ENCODE measurements around the gene GRM3.

The GRM3 gene

DNA sequence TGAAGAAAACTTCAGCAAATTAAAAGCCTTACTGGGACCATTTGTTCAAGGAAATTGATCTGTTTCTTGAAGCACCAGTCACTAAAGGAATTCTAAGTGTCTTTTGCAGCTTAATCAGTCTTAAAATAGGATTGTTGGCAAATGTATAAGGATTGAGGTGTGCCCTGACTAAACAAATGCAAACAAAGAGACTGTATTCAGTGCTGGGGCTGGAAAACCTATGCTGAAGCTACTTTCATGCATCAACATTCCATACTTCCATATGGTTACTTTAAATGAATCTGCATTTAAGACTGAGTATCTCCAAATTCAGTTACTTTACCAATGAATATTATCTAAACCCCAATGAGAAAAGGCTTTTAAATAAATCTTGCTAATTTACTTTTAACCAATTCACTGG lies 232.4 kb downstream of the GRM3 start:
- H3K27me3 ChIP-seq (replicated peaks): no peaks in the 10 kb centered on the region
- DNase-seq: no peak
- in situ Hi-C loops (cut with HindIII; ENCODE audit: low pct_ligation_motif_present, low sequenced_read_pairs): no loop called here
- TF ChIP-seq, protein P1, sequence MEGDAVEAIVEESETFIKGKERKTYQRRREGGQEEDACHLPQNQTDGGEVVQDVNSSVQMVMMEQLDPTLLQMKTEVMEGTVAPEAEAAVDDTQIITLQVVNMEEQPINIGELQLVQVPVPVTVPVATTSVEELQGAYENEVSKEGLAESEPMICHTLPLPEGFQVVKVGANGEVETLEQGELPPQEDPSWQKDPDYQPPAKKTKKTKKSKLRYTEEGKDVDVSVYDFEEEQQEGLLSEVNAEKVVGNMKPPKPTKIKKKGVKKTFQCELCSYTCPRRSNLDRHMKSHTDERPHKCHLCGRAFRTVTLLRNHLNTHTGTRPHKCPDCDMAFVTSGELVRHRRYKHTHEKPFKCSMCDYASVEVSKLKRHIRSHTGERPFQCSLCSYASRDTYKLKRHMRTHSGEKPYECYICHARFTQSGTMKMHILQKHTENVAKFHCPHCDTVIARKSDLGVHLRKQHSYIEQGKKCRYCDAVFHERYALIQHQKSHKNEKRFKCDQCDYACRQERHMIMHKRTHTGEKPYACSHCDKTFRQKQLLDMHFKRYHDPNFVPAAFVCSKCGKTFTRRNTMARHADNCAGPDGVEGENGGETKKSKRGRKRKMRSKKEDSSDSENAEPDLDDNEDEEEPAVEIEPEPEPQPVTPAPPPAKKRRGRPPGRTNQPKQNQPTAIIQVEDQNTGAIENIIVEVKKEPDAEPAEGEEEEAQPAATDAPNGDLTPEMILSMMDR (IDR thresholded peaks at IDR 0.05; ENCODE audit: low read depth, low read length, missing control alignments): no peak
- no peaks in the 10 kb centered on the region for H3K36me3 ChIP-seq (replicated peaks)
- no peak overlapping the region for H3K27ac ChIP-seq
- no peak overlapping the region for H3K4me3 ChIP-seq (ENCODE audit: low read depth, low read length)

DNA sequence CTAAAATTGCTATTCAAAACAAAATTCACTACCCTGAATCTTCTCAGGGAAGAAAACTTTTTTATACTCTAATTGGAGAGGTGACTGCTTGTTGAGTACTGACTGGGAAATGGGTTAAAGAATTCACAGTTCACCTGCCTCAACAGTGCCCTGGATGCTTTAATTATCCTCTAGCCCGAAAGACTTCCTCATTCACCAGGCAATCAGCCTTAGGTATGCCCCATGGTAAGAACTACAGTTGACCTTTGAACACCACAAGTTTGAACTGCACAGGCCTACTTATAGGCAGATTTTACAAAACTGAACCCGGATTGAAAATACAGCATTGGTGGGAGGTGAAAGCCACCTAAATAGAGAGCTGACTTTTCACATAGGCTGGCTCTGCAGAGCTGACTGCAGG lies 240.4 kb downstream of the GRM3 start:
- no peaks in the 10 kb centered on the region for H3K36me3 ChIP-seq (replicated peaks)
- no peak for DNase-seq
- TF ChIP-seq, protein P1 (IDR thresholded peaks at IDR 0.05; ENCODE audit: low read depth, low read length, missing control alignments): no peak
- no peak overlapping the region for H3K4me3 ChIP-seq (ENCODE audit: low read depth, low read length)
- no peak overlapping the region for H3K27ac ChIP-seq
- in situ Hi-C loops (cut with HindIII; ENCODE audit: low pct_ligation_motif_present, low sequenced_read_pairs): no loop called here
- no peaks in the 10 kb centered on the region for H3K27me3 ChIP-seq (replicated peaks)

DNA sequence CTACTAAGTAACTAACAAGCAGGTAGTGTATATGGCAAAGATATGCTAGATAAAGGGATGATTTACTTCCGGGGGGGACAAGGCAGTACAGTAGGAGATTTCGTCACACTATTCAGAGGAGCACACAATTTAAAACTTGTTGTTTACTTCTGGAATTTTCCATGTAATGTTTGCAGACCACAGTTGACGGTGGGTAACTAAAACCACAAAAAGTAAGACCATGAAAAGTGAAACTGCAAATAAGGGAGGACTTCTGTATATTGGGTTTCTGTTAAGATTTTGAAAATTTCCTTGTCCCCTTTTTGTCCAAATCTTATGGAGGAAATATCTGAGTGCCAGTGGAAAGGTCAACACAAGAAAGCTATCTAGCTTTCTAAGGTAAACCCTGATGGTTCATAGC lies 245.8 kb downstream of the GRM3 start:
- DNase-seq: no peak
- no peak overlapping the region for H3K4me3 ChIP-seq (ENCODE audit: low read depth, low read length)
- no peaks in the 10 kb centered on the region for H3K27me3 ChIP-seq (replicated peaks)
- no peak overlapping the region for H3K27ac ChIP-seq
- TF ChIP-seq, protein P1 (IDR thresholded peaks at IDR 0.05; ENCODE audit: low read depth, low read length, missing control alignments): no peak
- no peaks in the 10 kb centered on the region for H3K36me3 ChIP-seq (replicated peaks)
- in situ Hi-C loops (cut with HindIII; ENCODE audit: low pct_ligation_motif_present, low sequenced_read_pairs): no loop called here

GRCh38 chr7:86898171-86898570 lies 254.5 kb downstream of the GRM3 start:
- Histone ChIP-seq H3K27me3 (replicated peaks) (no peaks in the 10 kb centered on the region), H3K4me3 (ENCODE audit: low read depth, low read length) (no peak overlapping the region), H3K27ac (no peak overlapping the region), H3K36me3 (replicated peaks) (no peaks in the 10 kb centered on the region)
- TF ChIP-seq, protein P1 (IDR thresholded peaks at IDR 0.05; ENCODE audit: low read depth, low read length, missing control alignments): no peak
- in situ Hi-C loops (cut with HindIII; ENCODE audit: low pct_ligation_motif_present, low sequenced_read_pairs): no loop called here
- no peak for DNase-seq

- Histone ChIP-seq H3K27me3 (replicated peaks) (no peaks in the 10 kb centered on the region), H3K4me3 (ENCODE audit: low read depth, low read length) (no peak overlapping the region), H3K36me3 (replicated peaks) (no peaks in the 10 kb centered on the region), H3K27ac (no peak overlapping the region)
- TF ChIP-seq, protein P1 (IDR thresholded peaks at IDR 0.05; ENCODE audit: low read depth, low read length, missing control alignments): no peak
- in situ Hi-C loops (cut with HindIII; ENCODE audit: low pct_ligation_motif_present, low sequenced_read_pairs): no loop called here
- DNase-seq: no peak
Observed at GRCh38 chr7:86900886-86901285, 257.2 kb downstream of the GRM3 start.

All from brain microvascular endothelial cell (primary cell).